IMR-90 (cell line): ENCODE measurements around the gene PLCD1.

Source experiments
- BHLHE40 ChIP-seq: fragments of 150-350 bp; IDR thresholded peaks from 2 replicates; pipeline ENCODE4 v1.6.1; 2016; ENCODE audit warnings: mild to moderate bottlenecking, low read depth, low read length
- CEBPB ChIP-seq: IDR thresholded peaks from 2 replicates; pipeline ENCODE4 v1.6.1; 2012; ENCODE audit warnings: low read depth, low read length, improper control_type of control experiment
- CHD1 ChIP-seq: IDR thresholded peaks from 2 replicates; pipeline ENCODE4 v1.6.1; 2012; ENCODE audit warnings: low read depth, low read length, improper control_type of control experiment
- CTCF ChIP-seq: conservative IDR thresholded peaks from 2 replicates; pipeline ENCODE4 v1.5.1; 2012; ENCODE audit warnings: mild to moderate bottlenecking, low read depth, low read length, improper control_type of control experiment
- ELK1 ChIP-seq: fragments of 150-350 bp; IDR thresholded peaks from 2 replicates; pipeline ENCODE4 v1.6.1; 2016; ENCODE audit warnings: low read depth, mild to moderate bottlenecking, low read length, moderate library complexity, borderline replicate concordance
- FOS ChIP-seq: fragments of 150-350 bp; IDR thresholded peaks from 2 replicates; pipeline ENCODE4 v1.6.1; 2016; ENCODE audit warnings: low read depth, low read length
- MAFK ChIP-seq: IDR thresholded peaks from 2 replicates; pipeline ENCODE4 v1.6.1; 2012; ENCODE audit warnings: low read depth, low read length, improper control_type of control experiment
- MXI1 ChIP-seq: IDR thresholded peaks from 2 replicates; pipeline ENCODE4 v1.6.1; 2012; ENCODE audit warnings: low read depth, mild to moderate bottlenecking, low read length, moderate library complexity, borderline replicate concordance
- NFE2L2 ChIP-seq: fragments of 150-350 bp; IDR thresholded peaks from 2 replicates; pipeline ENCODE4 v1.6.1; 2016; ENCODE audit warnings: low read depth, mild to moderate bottlenecking, low read length
- POLR2A ChIP-seq: IDR thresholded peaks from 2 replicates; pipeline ENCODE4 v1.6.1; 2012; ENCODE audit warnings: mild to moderate bottlenecking, low read depth, low read length
- RAD21 ChIP-seq: IDR thresholded peaks from 2 replicates; pipeline ENCODE4 v1.6.1; 2012; ENCODE audit warnings: low read length, improper control_type of control experiment
- RFX5 ChIP-seq: IDR thresholded peaks from 2 replicates; pipeline ENCODE4 v1.8.0; 2012; ENCODE audit warnings: low read depth, mild to moderate bottlenecking, low read length, moderate library complexity
- SMC3 ChIP-seq: fragments of 150-350 bp; IDR thresholded peaks from 2 replicates; pipeline ENCODE4 v1.6.1; 2016; ENCODE audit warnings: low read depth, mild to moderate bottlenecking, antibody characterized with exemption, low read length, moderate library complexity
- USF2 ChIP-seq: fragments of 150-350 bp; IDR thresholded peaks from 2 replicates; pipeline ENCODE4 v1.6.1; 2017; ENCODE audit warnings: mild to moderate bottlenecking, antibody characterized with exemption, low read length, low read depth

- TF ChIP-seq CTCF (no peak), MAFK (no peak), RFX5 (no peak), USF2 (no peak), SMC3 (no peak), ELK1 (no peak), RAD21 (no peak), POLR2A (no peak), MXI1 (no peak), CHD1 (no peak), BHLHE40 (no peak), CEBPB (no peak), NFE2L2 (no peak), FOS (no peak)
These were observed 20.4 kb downstream of the PLCD1 start for GRCh38 chr3:38008971-38009580.
